GM21717 (cell line): ENCODE results near the gene KCNJ4.

Experiments used
- ATAC-seq: cut with Tn5 transposase; IDR thresholded peaks from one replicate; pipeline ENCODE4 v1.9.1; 2021; ENCODE audit warnings: mild to moderate bottlenecking, moderate library complexity; ENCODE audit not compliant: unreplicated experiment

Gene KCNJ4

DNA sequence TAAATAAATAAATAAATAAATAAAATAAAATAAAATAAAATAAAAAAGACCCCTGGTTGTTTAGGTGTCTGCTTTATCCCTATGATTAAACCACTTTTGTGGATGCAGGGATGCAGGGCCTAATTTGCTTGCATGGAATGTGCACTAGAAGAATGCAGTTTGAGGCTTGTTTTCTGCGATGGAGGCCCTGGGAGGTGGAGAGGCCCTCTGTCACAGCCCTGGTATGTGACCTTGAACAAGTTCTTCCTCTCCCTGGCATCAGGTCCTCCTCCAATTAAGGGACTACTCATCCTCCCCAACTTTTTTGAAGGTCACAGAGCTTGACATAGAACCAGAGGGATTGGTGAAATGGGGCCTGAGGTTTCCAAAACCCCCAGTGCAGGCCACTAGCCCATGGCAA, 22.7 kb downstream of the KCNJ4 start:
- no peak for ATAC-seq

DNA sequence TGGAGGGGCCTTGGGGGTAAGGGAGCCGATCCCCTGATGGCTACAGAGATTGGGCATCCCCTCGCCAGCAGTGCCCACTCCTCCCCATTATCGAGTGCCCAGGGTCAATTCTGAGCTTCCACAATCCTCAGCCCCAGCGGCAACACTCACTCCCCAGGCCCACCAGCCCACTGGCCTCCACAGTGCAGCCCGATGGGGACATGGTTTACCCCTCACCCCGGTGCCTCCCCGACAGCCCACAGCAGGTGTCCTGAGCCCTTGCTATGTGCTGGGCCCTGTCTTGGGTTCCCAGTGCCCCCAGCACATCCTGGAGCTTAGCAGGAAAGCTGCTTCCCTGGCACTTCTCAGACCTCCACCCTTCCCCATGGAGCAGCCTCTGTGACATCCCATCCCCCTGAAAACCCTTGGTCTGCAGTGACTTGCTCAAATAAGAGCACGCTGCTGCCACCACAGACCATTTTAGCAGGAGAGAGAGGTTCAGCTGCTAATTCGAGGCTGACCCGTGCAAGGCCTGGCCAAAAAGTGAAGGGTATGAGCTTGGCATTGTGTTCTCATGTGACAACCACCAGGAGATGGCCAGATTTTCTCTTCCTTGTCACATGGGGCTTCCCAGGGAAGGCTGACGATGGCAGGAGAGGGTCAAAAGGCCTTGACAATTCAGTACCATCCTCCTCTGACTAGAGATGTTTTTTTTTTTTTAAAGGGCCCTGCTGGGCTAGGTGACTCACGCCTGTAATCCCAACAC, 23.6 kb downstream of the KCNJ4 start:
- ATAC-seq, result no peak

DNA sequence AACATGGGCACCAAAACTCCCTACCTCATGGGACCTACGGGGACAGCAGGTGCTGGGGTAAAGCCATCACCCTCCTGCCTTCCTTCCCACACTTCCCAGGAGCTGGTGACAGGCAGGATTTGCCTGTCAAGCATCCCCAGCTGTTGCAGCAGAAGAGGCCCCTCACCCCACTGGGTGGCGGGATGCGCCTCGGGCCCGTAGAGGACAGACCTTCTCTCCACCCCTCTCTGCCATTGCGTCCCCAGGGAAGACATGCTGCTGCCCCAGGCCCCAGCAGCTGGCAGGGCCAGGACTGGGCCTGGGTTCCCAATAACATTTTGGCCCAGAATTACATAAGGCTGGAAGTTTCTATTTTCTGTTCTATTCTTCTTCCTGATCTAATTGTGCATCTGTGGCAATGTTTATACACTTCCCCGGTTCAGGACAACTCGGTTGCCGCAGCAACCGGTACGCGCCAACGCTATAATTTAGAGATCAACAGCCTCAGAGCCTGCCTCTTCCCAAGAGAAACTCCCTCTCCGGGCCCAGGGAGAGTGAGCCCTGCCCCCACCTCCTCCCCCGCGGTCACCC, 25.4 kb downstream of the KCNJ4 start:
- no peak for ATAC-seq

DNA sequence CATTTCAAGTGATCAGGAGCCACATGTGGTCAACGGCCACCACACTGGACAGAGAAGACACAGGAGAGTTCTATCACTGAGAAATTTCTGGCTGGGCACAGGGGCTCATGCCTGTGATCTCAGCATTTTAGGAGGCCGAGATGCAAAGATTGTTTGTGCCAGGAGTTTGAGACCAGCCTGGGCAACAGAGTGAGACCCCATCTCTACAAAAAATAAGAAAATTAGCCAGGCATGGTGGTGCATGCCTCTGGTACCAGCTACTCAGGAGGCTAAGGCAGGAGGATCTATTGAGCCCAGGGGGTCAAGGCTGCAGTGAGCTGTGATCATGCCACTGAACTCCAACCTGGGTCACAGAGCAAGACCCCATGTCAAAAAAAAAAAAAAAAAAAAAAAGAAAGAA, 26.3 kb downstream of the KCNJ4 start:
- ATAC-seq, result no peak

DNA sequence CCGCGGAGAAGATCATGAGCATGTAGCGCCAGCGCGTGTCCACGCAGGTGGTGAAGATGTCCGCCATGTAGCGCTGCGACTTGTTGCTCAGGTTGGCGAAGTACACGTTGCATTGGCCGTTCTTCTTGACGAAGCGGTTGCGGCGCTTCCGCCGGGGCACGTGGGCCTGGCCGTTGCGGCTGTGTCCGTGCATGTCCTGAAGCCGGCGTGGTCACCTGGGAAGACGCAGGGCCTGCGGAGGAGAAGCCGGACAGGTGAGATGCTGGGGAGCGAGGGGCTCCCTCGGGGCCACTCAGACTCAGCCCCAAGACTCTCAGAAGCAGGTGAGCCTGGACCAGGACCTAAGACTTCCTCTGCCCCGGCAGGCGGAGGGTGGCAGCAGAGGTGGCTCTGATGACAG, 27.1 kb downstream of the KCNJ4 start:
- ATAC-seq, result no peak

DNA sequence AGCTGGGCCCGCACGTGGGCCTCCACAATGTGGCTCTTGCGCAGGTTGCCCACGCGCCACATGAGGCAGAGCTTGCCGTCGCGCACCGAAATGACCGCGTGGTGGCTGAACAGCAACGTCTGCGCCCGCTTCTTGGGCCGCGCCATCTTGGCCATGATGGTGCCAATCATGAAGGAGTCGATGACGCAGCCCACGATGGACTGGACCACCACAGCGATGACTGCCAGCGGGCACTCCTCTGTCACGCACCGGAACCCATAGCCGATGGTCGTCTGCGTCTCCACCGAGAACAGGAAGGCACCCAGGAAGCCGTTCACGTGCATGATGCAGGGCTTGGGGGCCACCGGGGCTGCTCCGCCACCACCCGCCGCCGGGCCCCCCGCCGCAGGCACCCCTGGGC, 27.5 kb downstream of the KCNJ4 start:
- ATAC-seq, result no peak

DNA sequence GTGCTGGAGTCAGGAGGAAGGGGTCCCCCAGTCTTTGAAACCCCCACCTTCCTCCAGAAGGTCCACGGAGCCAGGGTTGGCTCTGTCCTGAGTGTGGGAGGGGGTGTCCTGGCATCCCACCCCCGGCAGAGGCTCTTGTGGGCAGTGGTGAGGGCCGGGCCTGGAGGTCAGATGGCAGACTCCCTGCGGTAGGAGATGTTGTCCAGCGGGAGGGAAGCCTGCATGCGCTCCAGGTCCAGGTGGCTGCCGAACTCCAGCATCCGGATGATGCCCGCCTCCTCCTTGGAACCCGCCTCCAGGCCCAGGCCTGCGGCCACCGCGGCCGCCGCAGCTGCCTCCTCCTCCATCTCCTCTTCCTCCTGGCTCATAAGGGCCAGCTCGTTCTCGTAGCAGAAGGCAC, 28.4 kb downstream of the KCNJ4 start:
- no peak for ATAC-seq

DNA sequence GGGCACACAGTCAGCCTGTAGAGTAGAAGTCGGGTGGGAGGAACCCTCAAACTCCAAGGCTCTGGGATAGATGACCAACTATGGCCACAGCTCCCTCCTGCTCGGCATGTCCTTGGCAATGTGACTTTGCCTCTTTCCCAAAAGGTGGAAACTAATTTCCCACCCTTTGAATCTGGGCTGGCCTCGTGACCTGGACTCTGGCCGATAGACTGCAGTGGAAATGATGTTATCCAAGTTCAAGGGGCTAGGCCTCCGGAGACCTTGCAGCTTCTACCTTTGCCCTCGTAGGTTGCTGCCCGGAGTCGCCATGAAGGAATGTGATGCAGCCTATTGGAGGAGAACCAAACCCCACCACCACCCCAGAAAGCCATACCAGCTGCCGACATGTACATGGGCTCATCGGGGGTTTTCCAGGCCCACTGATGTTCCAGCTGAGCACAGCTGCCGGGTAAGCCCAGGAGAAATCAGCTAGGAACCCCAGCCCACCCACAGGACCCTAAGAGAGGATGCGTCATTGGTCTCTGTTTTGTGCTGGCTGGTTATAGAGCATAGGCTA, 30.4 kb downstream of the KCNJ4 start:
- ATAC-seq, result no peak

DNA sequence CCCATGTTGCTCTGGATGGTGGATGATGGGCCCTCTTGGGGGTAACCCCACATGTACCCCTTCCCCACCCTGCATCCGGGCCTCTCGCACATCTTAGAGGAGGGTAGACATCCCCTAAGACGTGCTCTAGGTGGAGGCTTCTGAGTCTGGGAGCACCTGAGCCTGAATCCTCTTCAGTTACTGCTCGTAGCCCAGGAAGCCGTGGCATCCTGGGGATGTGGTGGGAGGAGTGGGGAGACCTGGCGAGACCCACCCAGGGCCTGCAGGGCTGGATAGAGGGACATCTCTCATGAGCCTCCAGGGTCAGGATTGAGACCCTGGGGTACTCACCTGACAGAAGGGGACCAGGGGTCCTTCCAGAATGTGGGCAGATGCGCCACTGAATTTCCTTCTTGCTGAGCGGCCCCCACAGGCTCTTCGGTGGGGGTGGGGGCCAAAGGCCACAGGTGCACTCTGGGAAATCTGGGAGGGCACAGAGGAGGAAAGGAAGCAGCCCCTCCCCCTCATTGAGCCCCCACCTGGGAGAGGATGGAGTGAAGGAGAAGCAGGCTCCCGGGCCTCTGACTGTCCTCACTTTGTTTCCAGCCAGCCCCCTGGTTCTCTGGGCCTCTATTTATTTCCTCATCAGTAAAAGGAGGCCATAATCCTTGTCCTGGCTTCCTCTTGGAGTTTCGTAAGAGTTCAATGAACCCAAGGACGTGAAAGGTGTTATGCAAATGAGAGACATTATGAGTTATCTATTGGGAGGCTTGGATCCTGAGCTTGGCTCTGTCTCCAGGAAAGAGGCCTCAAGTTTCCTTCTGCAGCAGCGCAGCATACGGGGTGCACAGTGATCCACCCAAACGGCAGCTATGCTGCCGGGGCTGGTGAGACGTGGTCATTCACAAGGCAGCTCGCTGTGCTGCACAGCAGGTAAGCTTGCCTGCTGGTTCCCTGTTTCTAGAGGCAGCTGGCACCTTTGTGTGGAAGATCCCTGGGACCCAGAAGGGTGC, 31.2 kb downstream of the KCNJ4 start:
- no peak for ATAC-seq

DNA sequence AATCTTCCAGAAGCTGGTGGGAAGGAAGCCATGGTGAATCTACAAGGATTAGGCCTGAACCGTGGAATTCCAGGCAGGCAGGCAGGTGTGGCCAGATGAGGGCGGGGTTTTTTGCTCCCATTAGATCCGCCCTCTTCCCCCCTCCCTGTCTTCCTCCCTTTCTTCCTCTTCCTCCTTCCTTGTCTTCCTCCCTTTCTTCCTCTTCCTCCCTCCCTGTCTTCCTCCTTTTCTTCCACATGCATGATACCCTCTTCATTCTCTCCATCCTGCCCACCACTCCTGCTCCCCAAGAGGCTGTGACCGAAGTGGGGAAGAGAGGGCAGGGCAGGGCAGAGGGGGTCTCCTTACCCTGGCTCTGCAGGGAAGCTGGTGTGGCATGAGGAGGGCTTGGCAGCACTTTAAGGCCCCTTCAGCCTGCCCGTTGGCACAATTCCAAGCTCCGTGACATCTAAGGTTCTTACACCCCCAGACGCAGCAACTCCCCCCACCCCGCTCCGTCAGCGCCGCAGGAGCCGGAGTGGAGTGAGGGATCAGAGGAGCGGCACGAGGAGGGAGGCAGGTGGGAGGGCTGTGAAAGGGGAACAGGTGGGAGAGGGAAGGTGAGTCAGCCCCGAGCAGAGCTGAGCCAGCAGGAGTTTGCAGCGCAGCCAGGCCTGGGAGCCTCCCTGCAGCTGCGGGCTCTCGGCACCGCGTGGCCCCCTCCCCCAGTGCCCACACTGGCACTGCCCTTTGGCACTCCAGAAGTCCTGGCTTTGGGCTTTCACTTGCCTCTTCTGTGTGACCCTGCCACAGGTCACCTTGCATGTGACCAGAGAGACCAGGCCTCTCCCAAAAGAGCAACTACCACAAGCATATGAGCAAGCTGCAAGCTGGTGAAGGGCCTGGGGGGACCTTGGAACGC, 32.1 kb downstream of the KCNJ4 start:
- ATAC-seq, result no peak

DNA sequence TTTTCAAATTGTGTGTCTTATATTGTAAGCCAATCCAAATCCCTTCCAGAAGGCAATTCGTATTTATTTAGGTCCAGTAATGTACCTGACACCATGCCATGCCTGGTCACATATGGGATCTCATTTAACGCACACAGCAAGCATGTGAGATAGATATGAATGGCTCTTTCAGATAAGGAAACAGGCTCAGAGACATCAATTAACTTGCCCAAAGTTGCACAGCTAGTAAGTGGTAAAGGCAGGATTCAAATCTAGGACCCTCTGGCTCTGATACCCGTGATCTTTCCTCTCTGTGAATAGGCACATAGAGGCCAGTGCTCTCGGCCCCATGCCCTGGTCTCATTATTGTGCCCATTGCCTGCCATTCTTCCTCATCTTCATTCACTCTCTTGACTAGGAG, 34.3 kb downstream of the KCNJ4 start:
- no peak for ATAC-seq

DNA sequence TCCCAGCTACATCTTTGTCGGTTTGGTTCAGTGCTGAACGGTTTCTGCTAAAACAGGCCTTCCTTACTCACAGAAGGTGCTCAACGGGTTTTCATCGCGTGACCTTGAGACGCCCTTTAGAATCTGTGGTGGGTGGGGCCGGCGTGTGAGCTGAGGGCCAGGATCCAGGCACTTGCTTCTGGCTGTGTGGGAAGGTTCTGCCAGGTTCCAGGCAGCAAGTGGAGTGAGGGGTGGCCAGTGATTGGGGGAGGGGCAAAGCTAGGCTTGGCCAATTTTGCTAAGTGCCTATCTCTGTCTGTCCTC, 35.2 kb downstream of the KCNJ4 start:
- ATAC-seq, result no peak

DNA sequence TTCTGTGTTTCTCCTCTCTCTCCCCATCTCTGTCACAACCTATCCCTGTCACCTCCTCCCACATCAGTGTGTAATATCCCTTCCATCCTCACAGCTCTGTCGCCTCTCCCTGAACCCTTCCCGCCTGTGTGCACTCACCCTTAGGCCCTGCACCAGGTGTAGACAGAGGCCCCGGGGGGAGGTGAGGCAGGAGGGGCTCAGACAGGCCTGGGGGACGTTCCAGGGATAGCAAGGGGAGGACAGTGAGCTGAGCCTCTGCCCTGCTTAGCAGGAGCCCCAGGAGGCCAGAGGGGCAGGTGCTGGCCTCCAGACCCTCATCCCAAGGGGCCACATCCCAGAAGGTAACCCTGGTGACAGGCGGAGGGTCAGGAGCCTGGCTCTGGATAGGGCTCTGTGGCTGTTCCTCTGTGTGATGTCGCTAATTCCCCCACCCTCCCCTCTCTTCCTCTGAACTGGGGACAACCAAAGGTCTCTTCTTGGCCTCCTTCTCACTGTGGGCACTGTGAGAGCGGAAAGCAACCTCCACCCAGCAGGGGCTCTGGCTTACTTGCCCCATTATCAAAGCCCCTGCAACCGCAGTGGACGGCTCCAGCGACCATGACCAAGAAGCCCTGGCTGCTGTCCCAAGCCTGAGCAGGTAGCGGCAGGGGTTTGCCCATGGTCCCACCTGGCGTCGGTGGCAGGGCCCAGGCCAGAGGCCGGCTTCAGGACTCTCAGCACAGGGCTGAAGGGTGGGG, 35.7 kb downstream of the KCNJ4 start:
- no peak for ATAC-seq

DNA sequence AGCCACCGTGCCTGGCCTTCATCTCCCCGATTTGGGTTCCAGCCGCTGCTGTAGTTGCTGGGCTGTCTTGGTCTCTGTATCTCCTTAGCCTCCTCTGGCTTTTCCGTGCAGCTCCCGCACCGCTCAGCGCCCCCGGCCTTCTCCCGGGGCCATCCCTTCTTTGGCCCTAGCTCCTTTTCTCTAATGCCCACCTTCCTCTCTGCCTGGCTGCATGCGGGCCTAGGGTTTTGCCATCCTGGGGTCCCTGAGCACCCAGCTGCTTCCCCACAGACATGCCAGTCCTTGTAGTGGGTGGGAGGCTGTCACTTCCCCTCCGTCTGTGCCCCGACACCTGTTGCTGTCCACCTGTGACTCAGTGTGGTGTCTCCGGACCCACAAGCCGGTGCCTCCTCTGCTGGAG, 36.4 kb downstream of the KCNJ4 start:
- ATAC-seq, result no peak

DNA sequence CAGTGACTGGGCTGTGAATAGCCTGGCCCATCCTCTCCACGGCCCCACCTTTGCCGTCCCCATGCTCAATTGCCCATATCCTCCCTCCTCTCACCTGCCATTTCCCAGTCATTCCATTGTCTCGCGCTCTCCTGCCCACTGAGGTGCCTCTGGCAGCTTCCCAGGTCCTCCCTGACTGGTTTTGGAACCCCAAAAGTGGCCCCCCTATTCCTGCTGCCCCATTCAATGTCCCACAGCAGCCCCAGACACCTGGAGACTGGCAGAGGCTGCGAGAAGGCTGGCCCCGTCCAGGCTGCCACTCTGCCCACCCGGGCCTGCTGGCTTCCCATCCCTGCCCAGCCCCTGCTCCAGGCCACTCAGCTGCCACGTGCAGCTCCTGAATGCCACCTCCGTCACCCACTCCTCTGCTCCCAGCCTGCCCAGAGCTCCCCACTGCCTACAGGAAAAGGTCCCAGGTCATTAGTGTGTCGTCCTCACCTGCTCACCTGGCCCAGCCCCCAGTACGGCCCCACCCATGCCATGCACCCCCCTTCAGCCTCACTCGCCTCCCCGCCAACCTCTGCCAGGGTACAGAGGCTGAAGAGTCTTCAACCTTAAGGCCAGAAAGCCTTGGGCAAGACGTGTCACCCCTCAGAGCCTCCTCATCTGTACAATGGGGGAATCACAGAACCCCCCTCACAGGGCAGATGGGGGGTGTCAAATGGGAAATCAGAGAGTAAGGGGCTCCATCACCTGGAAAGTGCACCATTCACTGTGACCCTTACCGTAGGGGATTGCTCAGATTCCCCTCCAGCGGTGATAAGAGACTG, 37.5 kb downstream of the KCNJ4 start:
- ATAC-seq, result no peak

DNA sequence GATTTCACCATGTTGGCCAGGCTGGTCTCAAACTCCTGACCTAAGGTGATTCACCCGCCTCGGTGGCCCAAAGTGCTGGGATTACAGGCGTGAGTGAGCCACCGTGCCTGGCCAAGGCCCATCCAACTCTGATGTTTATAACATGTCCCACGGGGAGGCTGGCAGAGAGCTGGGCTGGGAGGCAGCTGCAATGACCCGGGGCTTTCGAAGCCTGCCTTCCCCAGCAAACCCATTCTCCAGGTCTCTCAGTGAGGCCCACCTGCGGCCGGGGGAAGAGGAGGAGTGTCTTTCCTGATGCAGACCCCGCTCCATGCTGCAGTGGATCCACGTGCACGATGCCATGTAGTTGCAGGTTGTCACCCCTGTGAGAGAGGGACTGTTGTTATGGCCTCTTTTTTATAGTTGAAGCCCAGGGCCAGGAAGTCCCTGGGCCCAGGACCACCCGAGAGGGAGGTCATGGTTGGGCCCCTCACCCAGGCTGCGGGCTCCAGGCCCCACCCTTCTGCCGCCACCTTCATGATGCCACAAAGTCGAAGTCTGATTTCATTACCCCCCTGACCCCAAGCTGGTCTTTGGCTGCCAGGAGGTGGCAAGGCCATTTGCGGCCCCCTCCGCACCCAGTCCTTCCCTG, 38.3 kb downstream of the KCNJ4 start:
- no peak for ATAC-seq

DNA sequence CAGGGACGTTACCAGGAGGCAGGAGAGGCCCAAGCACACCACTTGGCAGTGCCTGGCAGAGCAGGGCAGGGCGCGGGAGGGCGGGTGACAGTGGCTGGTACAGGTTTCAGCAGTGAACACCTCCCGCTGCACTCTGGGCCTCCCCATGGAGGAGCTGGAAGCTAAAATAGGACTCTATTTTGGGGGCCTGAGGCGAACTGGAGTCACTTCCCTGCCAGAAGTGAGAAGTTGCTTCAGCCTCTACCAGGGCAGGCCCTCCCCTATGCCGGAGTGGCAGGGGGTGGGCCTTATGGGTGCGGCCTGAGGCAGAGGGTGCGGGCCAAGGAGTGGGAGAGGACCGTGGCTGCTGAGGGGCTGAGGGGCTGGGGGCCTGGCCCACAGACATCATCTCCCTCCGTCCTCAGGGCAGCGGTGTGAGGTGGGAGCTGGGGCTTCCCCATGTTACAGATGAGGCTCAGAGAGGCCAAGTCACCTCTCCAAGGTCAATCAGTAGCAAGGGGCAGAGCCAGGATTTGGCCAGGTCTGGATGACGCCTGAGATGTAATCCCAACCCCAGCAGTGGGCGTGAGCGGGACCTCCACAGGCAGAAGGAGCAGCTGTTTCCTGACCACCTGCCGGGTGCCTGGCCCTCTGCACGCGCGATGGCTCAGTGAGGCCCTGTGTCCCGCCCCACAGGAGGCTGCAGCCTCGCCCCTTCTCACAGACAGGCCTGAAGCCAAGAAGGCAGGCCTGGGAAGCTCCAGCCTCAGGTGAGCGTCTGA, 39.3 kb downstream of the KCNJ4 start:
- no peak for ATAC-seq

DNA sequence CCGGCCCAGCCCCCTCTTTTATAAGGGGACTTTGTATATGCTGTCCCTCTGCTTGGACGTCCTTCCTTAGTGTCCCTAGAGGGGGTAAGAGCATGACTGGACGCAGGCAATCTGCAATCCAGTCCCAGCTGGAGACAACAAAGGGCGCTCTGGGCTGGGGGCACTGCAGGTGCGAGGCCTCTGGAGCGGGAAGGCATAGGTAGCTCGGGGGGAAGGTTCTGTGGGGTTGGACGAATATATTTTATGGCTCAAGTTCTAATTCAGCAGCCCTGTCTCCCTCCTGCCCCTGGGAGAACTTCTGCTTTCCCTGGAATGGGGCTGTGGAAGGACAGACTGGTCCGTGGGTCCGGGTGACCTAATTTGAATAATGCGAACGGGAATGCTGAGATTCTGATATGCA, 40.0 kb downstream of the KCNJ4 start:
- no peak for ATAC-seq
